Islet precursor cell (in vitro differentiated cells): ENCODE measurements around the gene TAB2.
"Not testable (repeated sequence)": the region's sequence is repeated elsewhere in the genome, so short reads cannot be mapped to it uniquely, and the experiment has no call there.

Experiments used
- DNase-seq: peaks from one replicate; pipeline ENCODE4 v3.0.0-alpha.2; 2018

The TAB2 gene

DNA sequence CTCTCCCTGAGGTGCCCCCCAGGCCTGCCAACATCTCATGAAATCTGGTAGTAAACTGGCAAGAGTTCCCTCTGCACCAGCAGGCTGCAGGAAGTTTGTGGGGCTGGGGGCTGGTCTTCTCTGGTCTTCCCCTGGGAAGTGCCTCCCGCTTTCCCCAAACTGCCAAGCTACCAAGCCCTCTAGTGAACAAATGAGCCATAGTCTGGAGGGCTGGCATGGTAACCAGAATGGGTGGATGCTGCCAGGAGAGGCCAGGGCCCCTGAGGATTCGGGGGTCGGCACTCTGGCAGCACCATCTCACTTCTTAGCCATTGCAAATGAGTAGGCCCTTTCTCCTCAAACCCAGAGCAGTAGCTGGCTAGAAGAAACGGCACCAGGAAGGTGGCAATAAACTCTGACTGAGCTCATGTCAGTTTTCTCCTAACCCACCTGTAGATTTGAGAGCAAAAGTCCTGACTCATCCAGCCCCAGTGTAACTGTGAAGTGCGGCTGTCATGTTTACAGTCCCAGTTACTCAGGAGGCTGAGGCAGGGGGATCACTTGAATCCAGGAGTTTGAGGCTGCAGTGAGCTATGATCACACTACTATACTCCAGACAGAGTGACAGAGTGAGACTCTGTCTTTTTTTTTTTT is 131.4 kb downstream of the TAB2 start:
- DNase-seq = no peak

DNA sequence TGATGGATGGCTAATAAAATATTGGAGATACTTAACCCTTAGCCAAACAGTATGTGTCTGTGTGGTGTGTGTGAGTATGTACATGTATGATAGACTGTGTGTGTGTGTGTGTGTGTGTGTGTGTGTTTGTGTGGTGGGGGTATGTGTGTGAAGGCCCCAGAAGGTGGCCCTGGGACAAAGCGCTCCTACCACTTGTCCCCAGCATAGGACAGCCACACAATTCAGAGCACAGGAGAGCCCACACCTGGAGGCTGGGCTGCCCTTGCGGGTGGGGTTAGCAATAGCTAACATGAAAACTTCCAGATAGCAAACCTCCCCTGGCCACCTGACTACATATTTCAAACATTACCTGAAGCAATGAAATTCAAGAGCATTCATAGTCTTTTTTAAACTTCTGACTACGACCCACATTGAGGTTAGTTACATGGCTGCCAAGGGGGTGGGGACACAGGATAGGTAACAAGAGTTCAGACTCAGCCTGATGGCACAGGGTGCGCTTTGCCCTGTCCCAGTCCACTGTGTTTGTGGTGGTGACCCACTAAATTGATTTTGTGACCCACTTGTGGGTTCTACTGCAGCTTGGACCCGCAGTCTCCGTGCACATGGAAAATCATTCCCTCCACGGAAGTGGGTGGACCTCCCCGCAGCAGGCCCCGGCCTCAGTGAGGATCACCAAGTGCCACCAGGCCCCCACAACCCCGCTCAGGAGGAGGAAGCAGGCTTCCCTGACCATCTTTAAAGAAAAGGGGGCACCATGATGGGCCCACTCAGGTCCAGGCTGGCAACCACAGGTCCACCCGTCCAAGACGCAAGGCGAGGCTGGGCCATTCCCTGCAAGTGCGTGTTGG is 132.5 kb downstream of the TAB2 start:
- no peak for DNase-seq

- no peak for DNase-seq
These were observed 133.3 kb downstream of the TAB2 start for GRCh38 chr6:149450679-149451375.

DNA sequence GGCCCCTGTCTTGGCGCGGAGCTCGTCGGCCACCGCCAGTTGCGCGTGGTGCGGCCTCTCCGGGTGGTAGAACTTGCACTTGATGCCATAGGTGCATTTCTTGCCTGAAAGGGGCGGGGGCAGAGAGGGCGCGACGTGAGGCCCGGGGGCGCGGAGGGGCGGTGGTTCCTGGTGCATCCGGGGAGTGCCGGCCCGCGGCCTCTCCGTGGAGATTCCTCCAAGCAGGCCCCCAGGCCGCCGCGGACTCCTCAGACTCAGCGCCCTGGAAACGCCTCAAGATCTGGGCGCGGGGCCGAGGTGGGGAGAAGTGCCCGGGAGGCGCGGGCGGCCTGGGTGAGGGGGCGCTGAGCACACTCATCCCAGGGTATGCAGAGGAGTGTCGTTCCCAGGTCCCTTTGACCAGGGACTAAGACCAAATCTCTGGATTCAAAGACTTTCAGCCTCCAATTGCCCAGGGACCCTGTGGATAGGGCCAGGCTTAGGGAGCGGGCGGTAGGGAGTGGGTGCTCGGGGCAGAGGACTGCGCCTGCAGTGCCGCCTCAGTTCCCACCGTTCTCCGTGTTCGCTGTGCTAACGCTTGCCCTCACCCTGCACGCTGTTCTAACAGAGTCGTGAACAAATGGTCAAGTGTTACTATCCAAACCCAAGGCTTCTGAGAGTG is 134.0 kb downstream of the TAB2 start:
- DNase-seq = peak; percentile 77

DNA sequence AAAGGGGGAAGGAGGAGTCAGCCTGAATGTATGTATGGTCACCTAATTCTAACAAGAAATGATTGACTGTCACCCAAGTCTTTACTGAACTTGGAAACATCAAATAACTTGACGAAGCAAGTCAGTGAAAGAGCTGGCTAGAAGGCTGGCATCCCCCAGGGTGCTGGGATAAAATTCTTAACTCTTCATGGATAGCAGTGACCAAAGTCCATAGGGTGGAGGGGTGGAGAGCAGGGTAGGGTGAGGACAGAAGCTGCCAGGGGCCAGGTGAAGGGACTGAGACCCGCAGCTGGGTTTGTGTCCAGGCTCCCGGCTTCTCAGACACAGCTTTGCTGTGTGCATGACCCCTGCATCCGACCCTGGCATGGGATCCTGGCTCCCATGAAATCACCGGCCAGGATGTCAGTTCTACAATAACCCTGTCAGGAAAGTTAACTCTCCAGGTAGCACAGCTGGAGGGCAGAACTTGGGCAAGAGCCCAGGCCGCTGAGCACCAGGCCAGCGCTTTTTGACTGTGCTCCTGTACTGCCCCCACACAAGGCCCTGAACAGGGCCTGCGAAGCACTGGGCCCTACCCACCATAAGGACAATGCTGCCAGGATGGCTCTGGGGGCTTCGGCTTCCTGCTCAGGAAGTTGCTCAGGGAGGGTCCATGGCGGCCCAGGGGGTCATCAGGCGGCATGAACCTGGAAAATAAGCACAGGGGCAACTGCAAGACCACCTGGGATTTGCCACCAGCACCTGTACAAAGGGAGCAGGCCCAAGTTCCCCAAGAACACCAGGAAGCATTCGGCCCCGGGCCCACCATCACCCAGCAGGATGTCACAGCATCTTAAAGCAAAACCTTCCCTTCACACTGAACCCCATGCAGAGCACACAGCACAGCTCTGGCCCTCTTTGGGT is 134.8 kb downstream of the TAB2 start:
- no peak for DNase-seq

GRCh38 chr6:149453597-149454345 is 136.3 kb downstream of the TAB2 start:
- no peak for DNase-seq

DNA sequence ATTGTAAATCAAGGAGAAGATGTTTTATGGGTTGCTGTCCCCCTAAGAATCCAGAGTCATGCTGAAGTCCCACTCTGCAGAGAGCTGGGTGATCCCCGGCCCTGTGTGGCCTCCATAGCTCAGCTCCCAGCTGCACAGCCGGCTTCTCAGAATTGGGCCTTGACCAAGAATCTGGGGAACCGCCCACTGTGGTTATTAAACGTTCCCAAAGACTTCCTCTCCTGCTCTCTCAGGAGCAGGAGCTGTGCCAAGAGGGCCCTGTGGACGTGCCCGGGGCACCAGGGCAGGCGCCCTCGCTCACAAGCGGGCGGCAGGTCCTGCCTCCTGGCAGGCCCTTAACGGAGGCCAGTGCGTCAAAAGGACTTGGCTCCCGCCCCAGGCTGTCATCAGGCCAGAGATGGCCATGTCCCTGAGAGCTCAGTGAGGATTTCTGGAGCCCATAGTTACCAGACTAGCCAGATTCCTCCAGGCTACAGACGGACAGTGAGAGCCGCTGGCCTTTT is 136.9 kb downstream of the TAB2 start:
- DNase-seq = no peak

GRCh38 chr6:149455031-149455732 is 137.7 kb downstream of the TAB2 start:
- DNase-seq = no peak

DNA sequence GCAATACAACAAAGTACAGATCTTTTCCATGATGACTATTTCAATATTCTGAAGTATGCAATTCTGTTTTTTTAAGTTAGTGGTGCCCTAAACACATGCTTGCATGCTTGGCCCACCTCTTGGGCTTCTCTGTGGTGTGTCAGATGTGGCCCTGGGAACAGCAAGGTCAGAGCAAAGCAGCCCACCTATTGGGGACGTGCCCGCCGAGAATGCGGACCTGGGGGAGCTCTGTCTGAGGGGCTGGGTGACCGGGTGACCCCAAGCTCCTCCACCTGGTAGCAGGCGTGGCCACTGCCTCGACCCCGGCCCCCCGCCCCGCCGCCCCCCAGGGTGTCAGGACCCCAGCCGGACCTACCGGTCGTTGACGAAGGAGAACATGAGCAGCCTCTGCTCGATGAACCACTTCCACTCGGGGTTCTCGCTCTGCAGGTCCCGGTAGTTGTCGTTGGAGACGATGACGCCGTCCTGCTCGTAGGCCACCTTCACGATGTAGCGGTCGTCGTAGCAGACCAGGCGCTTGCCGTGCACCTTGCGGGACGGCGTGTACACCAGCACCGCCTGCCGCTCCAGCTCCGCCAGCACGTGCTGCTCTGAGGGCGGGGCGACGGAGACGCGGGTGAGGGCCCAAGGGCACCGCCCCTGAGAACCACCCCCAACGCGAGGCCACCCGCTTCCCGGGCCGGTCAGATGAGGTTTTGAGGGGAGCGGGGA is 139.0 kb downstream of the TAB2 start:
- no peak for DNase-seq

DNA sequence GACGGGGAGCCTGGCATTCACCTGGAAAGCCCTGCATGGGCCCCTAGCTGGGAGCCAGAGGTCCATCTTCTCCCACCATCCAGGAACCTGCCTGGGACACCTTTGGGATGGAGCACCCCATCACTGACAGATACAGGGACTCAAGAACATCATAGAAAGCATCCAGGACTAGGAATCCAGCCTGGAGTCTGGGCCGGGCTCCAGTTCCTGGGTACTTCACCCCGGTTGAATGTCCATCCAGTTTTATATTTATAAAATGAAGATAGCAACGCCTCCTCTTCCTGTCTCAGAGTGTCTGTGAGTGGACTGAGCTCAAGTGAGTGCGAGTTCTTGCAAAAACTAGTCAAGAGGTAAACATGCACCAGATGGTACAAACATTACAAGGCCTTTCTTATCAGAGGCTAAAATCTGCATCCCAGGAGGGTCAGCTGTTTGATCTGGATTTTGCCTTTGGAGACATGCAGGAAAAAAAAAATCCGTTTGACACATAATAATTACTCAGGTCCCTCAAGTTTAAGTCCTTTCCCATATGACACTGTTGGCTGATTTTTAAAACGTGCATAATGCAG is 139.9 kb downstream of the TAB2 start:
- DNase-seq = no peak

DNA sequence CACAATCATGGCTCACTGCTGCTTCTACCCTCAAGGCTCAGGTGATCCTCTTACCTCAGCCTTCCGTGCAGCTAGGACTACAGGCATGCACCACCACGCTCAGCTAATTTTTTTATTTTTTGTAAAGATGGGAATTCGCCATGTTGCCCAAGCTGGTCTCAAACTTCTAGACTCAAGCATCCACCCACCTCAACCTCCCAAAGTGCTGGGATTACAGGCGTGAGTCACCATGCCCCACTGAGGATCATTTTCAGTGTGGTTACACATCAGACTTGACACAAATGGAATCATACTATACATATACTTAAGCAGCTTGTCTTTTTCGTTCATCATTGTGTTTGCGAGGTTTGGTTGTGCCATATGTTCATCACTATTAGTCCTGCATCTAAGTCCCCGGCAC is 140.7 kb downstream of the TAB2 start:
- no peak for DNase-seq

- DNase-seq = no peak
These were observed 141.3 kb downstream of the TAB2 start for GRCh38 chr6:149458806-149459205.

GRCh38 chr6:149459761-149460160 is 142.2 kb downstream of the TAB2 start:
- no peak for DNase-seq

- not testable (repeated sequence) for DNase-seq
These were observed 142.7 kb downstream of the TAB2 start for GRCh38 chr6:149460249-149460648.
